Peyer's patch (tissue), 4 donors: Measurements from ENCODE around the gene VSTM2L. TPM values are rescaled to one million over a fixed set of nuclear protein-coding genes. Genes with fewer than 3 reads are reported as not detected.

Experiments
- DNase-seq, 3 donors: peaks; one replicate each; pipeline ENCODE4 v3.0.0-alpha.2; 2017 to 2019
- H3K27ac ChIP-seq, 4 donors: fragments of 200-600 bp; sonication (generic); one replicate each; pipeline ENCODE4 v1.5.1; 2016 to 2019
- H3K27me3 ChIP-seq, 2 donors: fragments of 200-600 bp; sonication (generic); one replicate each; pipeline ENCODE4 v1.5.1; 2019
- H3K36me3 ChIP-seq, 3 donors: fragments of 200-600 bp; sonication (generic); one replicate each; pipeline ENCODE4 v1.5.1; 2016 to 2019
- H3K4me1 ChIP-seq, 4 donors: fragments of 200-600 bp; sonication (generic); one replicate each; pipeline ENCODE4 v1.5.1; 2016 to 2019
- H3K4me3 ChIP-seq, 4 donors: fragments of 200-600 bp; sonication (generic); 1 replicate in 3 of 4; 2 replicates in 1 of 4; pipeline ENCODE4 v1.5.1; 2016 to 2019; ENCODE audit warnings: mild to moderate bottlenecking in 1 of 4
- H3K9me3 ChIP-seq, 4 donors: fragments of 200-600 bp; sonication (generic); one replicate each; pipeline ENCODE4 v1.5.1; 2016 to 2019; ENCODE audit warnings: mild to moderate bottlenecking in 1 of 4
- POLR2A ChIP-seq, 2 donors: fragments of 450-650 bp; IDR thresholded peaks; one replicate each; pipeline ENCODE4 v1.5.1; 2017; ENCODE audit warnings: antibody characterized with exemption in 2 of 2, mild to moderate bottlenecking in 2 of 2, moderate library complexity in 2 of 2
- total RNA-seq, 4 donors: library from RNA; depleted of rRNA; stranded (reverse); fragments of >200 nt; gene quantifications; one replicate each; pipeline ENCODE4 v1.1.0, GENCODE V29; 2016
- TF ChIP-seq, protein P1 (sequence below), 6 experiments: fragments of 450-650 bp in 4 of 6; fragments of 200-600 bp in 2 of 6; sonication (generic) in 1 of 6; IDR thresholded peaks; one replicate each; pipeline ENCODE4 v1.5.1; 2017 to 2019; ENCODE audit warnings: antibody characterized with exemption in 6 of 6, mild to moderate bottlenecking in 3 of 6, moderate library complexity in 1 of 6

VSTM2L gene
- total RNA-seq, 4 donors from 2014 or later: 0.57 to 3.7 (median 0.80) TPM; not detected in 1

DNA sequence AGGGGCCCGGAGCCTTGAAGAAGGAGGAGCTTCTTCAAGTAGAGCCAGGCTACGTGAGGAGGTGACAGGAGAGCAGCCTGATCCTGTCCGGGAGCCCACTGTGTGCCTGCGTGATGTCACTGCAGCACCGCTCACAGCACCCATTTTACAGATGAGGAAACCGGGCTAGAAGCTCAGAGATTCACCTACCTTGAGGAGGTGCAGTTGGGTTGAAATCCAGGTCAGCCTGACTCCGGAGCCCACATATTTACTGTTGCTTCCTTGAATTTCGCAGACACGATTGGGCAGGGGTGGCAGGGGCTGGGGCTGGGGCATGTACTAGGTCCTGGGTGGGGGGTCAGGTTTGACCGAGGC, 12.5 kb downstream of the VSTM2L start:
- TF ChIP-seq, protein P1, sequence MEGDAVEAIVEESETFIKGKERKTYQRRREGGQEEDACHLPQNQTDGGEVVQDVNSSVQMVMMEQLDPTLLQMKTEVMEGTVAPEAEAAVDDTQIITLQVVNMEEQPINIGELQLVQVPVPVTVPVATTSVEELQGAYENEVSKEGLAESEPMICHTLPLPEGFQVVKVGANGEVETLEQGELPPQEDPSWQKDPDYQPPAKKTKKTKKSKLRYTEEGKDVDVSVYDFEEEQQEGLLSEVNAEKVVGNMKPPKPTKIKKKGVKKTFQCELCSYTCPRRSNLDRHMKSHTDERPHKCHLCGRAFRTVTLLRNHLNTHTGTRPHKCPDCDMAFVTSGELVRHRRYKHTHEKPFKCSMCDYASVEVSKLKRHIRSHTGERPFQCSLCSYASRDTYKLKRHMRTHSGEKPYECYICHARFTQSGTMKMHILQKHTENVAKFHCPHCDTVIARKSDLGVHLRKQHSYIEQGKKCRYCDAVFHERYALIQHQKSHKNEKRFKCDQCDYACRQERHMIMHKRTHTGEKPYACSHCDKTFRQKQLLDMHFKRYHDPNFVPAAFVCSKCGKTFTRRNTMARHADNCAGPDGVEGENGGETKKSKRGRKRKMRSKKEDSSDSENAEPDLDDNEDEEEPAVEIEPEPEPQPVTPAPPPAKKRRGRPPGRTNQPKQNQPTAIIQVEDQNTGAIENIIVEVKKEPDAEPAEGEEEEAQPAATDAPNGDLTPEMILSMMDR (IDR thresholded peaks at IDR 0.05): no peak
- no peak for TF ChIP-seq POLR2A (IDR thresholded peaks at IDR 0.05)
- H3K36me3 ChIP-seq: no peaks in the 10 kb centered on the region
- peaks cover 0 to 8% (median 0%) of the 10 kb centered on the region in 4 donors for H3K4me1 ChIP-seq
- no peak for DNase-seq
- H3K4me3 ChIP-seq: peak overlapping the region in 1 of 4 donors; percentile 12
- no peaks in the 10 kb centered on the region for H3K9me3 ChIP-seq
- H3K27me3 ChIP-seq: no peaks in the 10 kb centered on the region
- H3K27ac ChIP-seq: peak overlapping the region in 1 of 4 donors; percentile 34

DNA sequence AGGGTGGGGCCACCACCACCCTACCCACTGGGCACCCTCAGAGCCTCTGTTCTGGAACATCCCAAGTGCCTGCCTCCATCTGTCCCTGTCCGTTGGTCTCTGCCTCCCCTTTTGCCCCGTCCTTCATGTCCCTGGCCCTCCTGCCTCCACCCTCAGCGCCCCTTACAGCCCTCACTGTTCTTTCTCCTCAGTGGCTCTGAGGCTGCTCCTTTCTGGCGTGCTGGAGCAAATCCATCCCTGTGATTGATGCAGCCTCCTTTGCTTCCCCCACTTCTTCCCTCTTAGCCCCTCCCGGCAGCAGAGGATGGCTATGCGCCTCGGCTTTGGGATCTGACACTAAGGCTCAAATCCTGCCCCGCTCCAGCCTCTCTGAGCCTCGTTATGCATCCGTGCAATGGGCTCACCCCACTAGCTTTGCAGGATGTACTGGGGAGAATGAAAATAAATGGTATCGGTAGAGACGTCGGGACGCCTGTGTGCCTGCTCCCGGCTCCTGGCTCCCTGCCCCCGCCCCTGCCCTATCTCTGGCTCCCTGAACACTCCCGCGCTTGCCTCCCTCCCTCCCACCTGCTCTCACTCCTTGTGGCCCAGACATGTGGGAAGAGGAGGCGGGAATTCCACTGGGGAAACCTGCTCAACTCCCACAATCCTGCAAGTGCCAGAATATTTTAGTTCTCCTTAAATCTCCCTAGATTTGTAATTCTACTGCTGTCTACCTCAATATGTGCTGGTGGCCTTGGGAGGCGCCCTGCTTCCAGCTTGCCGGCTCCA, 13.1 kb downstream of the VSTM2L start:
- no peak for DNase-seq
- Histone ChIP-seq H3K36me3 (no peaks in the 10 kb centered on the region), H3K4me1 (peaks cover 0 to 8% (median 0%) of the 10 kb centered on the region in 4 donors), H3K27ac (no peak overlapping the region), H3K27me3 (no peaks in the 10 kb centered on the region), H3K9me3 (no peaks in the 10 kb centered on the region), H3K4me3 (no peak overlapping the region)
- no peak for TF ChIP-seq POLR2A (IDR thresholded peaks at IDR 0.05)
- TF ChIP-seq, protein P1 (IDR thresholded peaks at IDR 0.05): no peak

DNA sequence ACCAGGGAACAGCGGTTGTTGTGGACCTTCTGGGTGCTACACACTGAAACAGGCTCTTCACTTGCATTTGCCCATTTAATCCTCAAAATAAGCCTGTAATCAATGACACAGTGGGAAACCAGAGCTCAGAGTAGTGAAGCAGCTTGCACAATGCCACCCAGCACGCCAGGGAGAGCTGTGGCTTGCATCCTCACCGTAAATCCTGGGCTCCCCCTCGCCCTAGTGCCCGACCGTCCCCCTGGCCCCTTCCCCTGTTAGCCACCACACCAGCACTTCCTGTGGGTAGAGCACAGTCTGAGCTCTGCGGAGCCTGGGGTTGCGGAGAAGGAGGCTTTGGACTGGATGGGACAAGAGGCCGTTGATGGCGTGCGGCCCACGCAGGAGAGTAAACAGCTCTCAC, 14.5 kb downstream of the VSTM2L start:
- Histone ChIP-seq H3K36me3 (no peaks in the 10 kb centered on the region), H3K9me3 (no peaks in the 10 kb centered on the region), H3K4me3 (no peak overlapping the region), H3K4me1 (peaks cover 0 to 8% (median 0%) of the 10 kb centered on the region in 4 donors), H3K27me3 (no peaks in the 10 kb centered on the region), H3K27ac (no peak overlapping the region)
- DNase-seq: no peak
- TF ChIP-seq, protein P1 (IDR thresholded peaks at IDR 0.05): no peak
- no peak for TF ChIP-seq POLR2A (IDR thresholded peaks at IDR 0.05)

DNA sequence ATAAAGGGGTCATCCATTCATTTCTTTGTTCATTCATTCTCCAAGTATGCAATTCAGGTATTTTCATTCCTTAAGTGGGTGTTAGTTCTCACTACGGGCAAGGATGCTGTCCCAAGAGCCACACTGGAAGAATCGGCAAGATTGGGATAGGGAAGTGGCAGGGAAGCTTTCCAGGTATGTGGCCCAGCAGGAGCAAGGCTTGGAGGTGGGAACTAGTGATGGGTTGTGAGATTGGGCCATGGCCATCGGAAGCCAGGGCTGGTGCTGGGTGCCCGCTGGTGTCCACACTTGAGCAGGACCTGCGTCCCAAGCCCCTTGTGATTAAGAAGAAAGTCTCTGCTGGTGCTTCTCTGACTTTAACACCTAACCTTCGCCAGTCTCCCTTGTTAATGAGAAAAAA, 15.1 kb downstream of the VSTM2L start:
- no peak overlapping the region for H3K27ac ChIP-seq
- no peak for TF ChIP-seq POLR2A (IDR thresholded peaks at IDR 0.05)
- TF ChIP-seq, protein P1 (IDR thresholded peaks at IDR 0.05): no peak
- H3K9me3 ChIP-seq: no peaks in the 10 kb centered on the region
- no peaks in the 10 kb centered on the region for H3K27me3 ChIP-seq
- no peak for DNase-seq
- H3K4me3 ChIP-seq: no peak overlapping the region
- H3K36me3 ChIP-seq: no peaks in the 10 kb centered on the region
- H3K4me1 ChIP-seq: peaks cover 0 to 8% (median 0%) of the 10 kb centered on the region in 4 donors

DNA sequence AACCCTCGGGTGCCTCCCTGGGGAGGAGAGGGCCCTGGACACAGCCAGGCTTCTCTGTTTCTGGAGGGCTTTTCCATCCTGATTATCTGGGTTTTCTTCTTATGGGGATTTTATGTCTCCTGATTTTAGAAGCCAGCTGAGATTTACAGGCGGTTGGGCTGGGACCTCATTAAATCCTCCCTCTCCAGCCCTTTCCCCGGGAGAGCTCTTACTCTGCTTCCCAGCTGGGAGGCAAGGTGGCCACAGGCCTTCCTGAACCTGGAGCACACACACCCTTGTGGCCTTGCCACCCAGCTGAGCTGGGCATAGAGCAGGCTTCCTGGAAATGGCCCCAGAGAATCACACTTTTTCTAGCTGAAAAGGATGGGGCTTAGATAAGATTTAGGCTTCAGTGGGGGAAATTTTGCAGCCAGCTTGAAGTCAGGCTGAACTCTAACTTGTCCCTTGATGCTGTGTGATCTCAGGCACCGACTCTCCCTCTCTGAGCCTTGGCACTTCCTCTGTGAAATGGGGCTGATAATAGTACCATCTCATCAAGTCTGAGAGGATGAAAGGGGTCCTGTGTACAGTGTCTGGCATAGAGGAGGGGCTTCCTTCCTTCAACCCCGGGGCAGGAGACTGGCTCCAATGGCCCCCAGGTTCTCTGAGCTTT, 16.6 kb downstream of the VSTM2L start:
- Histone ChIP-seq H3K9me3 (no peaks in the 10 kb centered on the region), H3K27me3 (no peaks in the 10 kb centered on the region), H3K27ac (no peak overlapping the region), H3K4me3 (no peak overlapping the region), H3K4me1 (peaks cover 0 to 7% (median 0%) of the 10 kb centered on the region in 4 donors), H3K36me3 (no peaks in the 10 kb centered on the region)
- DNase-seq: no peak
- TF ChIP-seq POLR2A (IDR thresholded peaks at IDR 0.05): no peak
- TF ChIP-seq, protein P1 (IDR thresholded peaks at IDR 0.05): no peak
